Gastrocnemius medialis (tissue), 4 donors: ENCODE results near the gene MOSPD3.

ENCODE experiments used
- POLR2A ChIP-seq, 2 donors: fragments of 450-650 bp; IDR thresholded peaks; one replicate each; pipeline ENCODE4 v1.6.1; 2017; ENCODE audit warnings: antibody characterized with exemption in 2 of 2, mild to moderate bottlenecking in 2 of 2, moderate library complexity in 2 of 2
- TF ChIP-seq, protein P1 (sequence below), 5 experiments: fragments of 450-650 bp in 3 of 5; fragments of 200-600 bp in 2 of 5; sonication (generic) in 2 of 5; IDR thresholded peaks in 4 of 5; conservative IDR thresholded peaks in 1 of 5; 1 replicate in 4 of 5; 2 replicates in 1 of 5; pipeline ENCODE4 v1.5.1; 2016 to 2019; ENCODE audit warnings: antibody characterized with exemption in 5 of 5, mild to moderate bottlenecking in 3 of 5, moderate library complexity in 3 of 5

DNA sequence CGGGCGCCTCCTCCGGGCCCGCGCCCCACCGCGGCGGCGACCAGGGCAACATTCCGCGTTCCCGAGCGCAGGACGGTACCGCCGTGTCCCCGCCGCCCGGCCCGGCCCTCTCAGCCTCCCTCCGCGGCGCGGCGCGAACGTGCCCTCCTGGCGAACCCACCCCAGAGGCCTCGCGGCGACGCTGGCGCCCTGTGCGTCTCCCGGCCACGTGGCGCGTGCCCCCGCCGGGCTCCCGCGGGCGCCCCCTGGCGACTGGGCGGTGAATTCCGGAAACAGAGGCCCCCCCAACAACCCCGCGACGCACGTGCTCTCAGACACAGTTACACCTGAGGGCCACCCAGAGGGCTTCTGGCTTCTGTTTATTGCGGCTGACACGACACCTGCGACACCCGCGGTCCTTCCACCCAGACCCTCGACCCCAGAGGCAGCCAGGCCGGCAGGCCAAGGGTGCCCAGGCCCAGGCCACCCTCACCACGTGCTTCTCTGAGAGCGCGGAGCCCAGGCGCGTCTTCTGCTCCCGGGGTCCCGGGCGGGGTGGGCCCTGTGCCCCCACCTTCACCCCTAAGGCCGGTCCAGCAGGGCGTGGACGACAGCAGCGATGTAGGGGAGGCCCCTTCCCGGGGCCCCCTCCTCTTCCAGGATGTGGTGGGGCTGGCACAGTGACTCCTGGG is 38.5 kb upstream of the MOSPD3 start, which contains the start of gene SAP25:
- TF ChIP-seq, protein P1, sequence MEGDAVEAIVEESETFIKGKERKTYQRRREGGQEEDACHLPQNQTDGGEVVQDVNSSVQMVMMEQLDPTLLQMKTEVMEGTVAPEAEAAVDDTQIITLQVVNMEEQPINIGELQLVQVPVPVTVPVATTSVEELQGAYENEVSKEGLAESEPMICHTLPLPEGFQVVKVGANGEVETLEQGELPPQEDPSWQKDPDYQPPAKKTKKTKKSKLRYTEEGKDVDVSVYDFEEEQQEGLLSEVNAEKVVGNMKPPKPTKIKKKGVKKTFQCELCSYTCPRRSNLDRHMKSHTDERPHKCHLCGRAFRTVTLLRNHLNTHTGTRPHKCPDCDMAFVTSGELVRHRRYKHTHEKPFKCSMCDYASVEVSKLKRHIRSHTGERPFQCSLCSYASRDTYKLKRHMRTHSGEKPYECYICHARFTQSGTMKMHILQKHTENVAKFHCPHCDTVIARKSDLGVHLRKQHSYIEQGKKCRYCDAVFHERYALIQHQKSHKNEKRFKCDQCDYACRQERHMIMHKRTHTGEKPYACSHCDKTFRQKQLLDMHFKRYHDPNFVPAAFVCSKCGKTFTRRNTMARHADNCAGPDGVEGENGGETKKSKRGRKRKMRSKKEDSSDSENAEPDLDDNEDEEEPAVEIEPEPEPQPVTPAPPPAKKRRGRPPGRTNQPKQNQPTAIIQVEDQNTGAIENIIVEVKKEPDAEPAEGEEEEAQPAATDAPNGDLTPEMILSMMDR (IDR thresholded peaks at IDR 0.05 in 4 of 5, conservative IDR thresholded peaks at IDR 0.05 in 1 of 5) = no peak
- TF ChIP-seq POLR2A (IDR thresholded peaks at IDR 0.05) = no peak
